T follicular helper cell (primary cell): ENCODE results near the gene KIAA0930.
"Not testable (repeated sequence)": the region's sequence is repeated elsewhere in the genome, so short reads cannot be mapped to it uniquely, and the experiment has no call there.

Experiments used
- DNase-seq: peaks from one replicate; pipeline ENCODE4 v3.0.0-alpha.2; 2020; ENCODE audit warnings: low read depth

KIAA0930 gene

DNA sequence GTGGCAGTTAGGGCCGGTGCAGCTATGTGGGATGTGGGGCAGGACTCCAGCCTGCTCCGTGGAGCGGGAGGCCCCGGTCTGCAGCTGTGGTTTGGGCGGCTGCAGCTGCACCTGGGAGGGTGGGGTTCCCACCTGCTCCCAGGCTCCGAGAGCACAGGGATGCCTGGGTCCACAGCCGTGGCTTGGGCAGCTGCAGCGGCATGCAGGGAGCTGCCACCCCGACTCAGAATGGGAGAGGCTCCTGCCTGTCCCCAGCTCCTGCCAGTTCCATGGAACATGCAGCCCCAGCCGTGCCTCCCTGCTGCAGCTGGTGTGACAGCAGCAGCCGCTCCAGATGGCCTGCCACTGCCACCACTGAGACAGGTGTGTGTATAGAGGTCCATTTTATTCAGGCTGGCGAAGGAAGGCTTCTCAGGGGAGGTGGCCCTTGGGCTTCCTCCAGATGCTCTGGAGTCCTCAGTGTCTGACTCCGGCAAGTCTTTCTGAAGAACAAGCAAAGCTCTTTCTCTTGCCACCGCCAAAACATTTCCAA is 22.3 kb upstream of the KIAA0930 start:
- no peak for DNase-seq

- no peak for DNase-seq
These were observed 21.7 kb upstream of the KIAA0930 start for GRCh38 chr22:45262195-45262930.

DNA sequence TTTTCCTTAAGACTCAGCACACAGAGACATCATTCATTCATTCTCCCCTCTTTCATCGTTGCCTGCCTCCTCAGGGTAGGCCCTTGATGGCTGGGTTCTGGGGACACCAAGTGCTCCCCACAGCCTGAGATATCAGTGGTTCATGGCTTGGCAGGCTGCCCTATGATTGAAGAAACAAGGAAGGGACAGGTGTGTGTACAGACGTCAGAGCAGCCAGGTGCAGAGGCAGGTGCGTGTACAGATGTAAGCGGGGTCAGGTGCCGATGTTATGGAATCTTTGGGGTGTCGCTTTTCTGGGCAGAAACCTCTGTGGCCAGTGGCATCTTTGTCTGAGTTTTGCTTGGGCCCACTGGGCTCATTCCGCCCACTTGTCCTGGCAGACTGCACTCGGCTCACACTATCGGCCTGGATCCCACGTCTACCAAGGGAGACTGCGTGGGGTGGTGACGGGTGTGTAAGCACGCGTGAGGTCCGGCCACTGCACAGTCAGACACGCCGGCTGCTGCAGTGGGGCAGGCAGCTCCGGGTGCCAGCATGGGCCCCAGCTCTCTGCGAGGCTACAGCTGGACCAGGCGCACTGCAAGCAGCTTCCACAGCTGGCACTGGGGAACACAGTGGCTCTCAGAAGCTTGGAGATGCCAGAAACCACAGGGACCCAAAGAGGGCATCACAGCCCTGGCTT is 20.9 kb upstream of the KIAA0930 start:
- no peak for DNase-seq

- DNase-seq = not testable (repeated sequence)
These were observed 19.7 kb upstream of the KIAA0930 start for GRCh38 chr22:45260395-45260759.

DNA sequence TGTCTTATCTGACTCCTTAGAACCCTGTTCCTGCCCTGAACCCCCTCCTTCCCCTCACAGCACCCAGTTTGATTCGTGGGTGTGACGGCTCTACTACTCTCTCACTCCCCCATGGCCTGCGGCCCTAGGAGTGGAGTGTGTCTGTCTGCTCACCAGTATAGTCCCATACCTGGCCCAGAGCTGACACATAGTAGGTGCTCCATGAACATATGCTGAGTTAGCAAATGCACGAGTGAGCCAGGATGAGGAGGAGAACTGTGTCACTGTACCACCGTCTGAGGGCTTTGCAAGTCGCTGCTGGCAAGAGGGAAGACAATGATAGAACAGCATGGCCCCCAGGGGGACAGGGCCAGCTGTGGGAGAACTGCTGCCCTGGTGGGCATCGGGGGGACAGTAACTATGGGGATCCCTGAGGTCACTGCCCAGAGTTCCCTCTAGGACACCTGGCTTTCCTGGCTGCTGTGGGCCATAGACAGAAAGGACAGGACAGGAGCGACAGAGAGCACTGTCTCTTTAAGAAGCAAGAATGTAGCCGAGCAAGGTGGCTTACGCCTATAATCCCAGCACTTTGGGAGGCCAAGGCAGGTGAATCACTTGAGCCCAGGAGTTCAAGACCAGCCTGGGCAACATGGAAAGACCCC is 19.2 kb upstream of the KIAA0930 start:
- no peak for DNase-seq

- not testable (repeated sequence) for DNase-seq
These were observed 17.2 kb upstream of the KIAA0930 start for GRCh38 chr22:45257941-45258340.

DNA sequence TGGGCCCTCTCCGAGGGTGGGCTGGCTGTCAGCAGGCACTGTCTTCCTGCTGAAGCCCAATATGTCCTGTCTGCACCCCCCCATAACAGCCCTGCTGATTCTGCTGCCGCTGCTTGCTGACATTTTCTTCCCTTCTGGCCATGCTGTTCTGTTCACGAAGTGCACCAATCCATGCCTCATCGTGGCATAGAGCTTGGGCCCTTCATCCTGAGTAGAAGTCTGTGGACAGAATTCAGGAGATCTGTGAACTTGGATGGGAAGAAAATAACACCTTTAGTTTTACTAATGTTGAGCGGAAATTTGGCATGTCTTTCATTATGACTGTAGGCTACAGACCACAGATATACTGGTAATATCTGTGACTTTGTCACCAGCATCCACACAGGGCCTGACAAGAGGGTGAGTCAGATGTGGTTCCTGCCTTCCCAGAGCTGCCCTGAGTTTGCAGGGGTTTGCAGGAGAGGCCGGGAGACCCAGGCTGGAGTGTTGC is 14.1 kb upstream of the KIAA0930 start:
- DNase-seq = no peak

- DNase-seq = no peak
These were observed 13.7 kb upstream of the KIAA0930 start for GRCh38 chr22:45254388-45254787.

GRCh38 chr22:45253039-45253641 is 12.4 kb upstream of the KIAA0930 start:
- no peak for DNase-seq

- DNase-seq = no peak
These were observed 11.1 kb upstream of the KIAA0930 start for GRCh38 chr22:45251825-45252224.

DNA sequence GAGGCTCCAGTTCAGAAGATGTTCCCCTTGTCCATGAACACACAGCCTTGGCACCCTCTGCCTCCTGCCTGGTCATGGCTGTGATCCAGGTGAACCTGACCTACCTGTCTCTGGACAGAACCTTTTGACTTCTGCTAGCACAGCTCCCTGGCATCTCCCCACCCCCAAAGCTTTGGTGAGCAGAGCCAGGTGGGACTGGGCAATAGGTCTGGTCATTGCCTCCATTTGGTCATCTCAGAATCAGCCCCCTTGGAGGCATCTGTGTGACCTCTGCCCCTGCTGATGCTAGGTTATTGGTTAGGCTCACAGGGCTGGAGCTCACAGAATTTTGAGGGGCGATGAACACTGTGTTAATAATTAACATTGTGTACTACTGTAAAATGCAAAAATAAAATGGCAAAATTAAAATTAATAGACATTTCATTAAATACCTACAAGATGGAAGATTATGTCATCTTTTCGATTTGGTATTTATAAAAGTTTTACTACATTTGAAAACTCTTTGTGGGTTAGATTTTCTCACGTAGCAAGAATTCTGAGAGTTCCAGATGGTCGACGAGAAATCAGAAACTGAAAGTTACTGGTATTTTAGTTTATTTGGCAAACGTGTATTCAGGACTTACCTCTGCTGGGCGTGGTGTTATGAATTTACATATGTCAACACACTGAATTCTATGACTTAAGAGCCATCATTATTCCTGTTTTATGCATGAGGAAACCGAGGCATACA is 8.3 kb upstream of the KIAA0930 start:
- DNase-seq = no peak

- DNase-seq = no peak
These were observed 5.6 kb upstream of the KIAA0930 start for GRCh38 chr22:45246060-45246985.

GRCh38 chr22:45244916-45245315 is 4.2 kb upstream of the KIAA0930 start:
- DNase-seq = no peak

DNA sequence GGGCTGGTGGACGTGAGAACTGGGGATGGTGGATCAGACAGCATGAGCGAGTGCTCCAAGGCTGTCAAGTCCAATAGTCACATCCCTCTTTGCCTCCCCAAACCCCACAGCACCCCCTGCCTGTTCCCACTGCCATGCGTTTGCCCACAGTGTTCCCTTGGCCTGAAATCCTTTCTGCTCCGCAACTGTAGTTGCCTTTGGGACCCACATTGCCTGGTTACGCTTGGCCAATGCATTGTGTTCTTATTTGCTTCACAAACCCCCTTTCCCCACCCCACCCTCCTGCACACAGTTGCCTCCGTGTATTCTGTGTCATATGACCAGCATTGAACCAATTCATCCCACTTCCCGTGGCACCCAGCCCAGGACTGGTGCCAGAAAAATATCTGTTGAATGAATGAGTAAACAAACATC is 2.1 kb upstream of the KIAA0930 start:
- DNase-seq = no peak

- DNase-seq = peak; percentile 14
These were observed 437 bp downstream of the KIAA0930 start for GRCh38 chr22:45240104-45240809.

DNA sequence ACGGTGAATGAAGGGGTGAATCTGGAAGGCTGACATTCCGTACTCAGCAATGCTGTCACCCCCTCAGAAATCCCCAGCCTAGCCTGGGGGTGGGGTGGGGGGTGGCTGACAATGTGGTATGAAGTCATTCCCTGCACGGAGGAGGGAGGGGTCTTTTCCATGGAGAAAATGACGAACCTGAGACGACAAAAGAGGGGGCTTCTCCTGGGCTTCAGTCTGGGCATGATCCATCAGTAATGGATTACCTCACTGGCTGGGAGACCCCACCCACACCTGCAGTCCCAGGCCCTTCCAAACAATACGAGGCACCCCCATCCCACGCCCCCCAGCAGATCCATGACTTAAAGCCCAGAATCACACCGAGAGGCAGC is 1.0 kb downstream of the KIAA0930 start:
- DNase-seq = no peak

GRCh38 chr22:45238957-45239680 is 1.6 kb downstream of the KIAA0930 start:
- DNase-seq = no peak

- DNase-seq = no peak
These were observed 2.4 kb downstream of the KIAA0930 start for GRCh38 chr22:45238076-45238956.
